Stimulated activated CD4-positive, alpha-beta T cell treated with anti-CD3 and anti-CD28 coated beads, TNF-alpha, amount 100 ng/mL, for 48 hours (primary cell): Measurements from ENCODE around the gene NTM.
"Not testable (repeated sequence)": the region's sequence is repeated elsewhere in the genome, so short reads cannot be mapped to it uniquely, and the experiment has no call there.

ENCODE experiments used
- DNase-seq, 3 donors: peaks; one replicate each; pipeline ENCODE4 v3.0.0-alpha.2; 2020; ENCODE audit warnings: low read depth in 3 of 3

Gene NTM

GRCh38 chr11:131893988-131894387 is 523.6 kb downstream of the NTM start:
- no peak for DNase-seq

GRCh38 chr11:131894615-131895544 is 524.5 kb downstream of the NTM start:
- DNase-seq, result no peak

- no peak for DNase-seq
These were observed 525.5 kb downstream of the NTM start for GRCh38 chr11:131895865-131896264.

- no peak for DNase-seq
These were observed 526.7 kb downstream of the NTM start for GRCh38 chr11:131896978-131897615.

GRCh38 chr11:131897956-131898355 is 527.5 kb downstream of the NTM start:
- DNase-seq, result no peak

GRCh38 chr11:131898949-131899348 is 528.5 kb downstream of the NTM start:
- no peak for DNase-seq

- no peak for DNase-seq
These were observed 529.6 kb downstream of the NTM start for GRCh38 chr11:131899950-131900580.

- no peak for DNase-seq
These were observed 532.0 kb downstream of the NTM start for GRCh38 chr11:131902421-131902820.

GRCh38 chr11:131903074-131903473 is 532.7 kb downstream of the NTM start:
- no peak for DNase-seq

- no peak for DNase-seq
These were observed 534.3 kb downstream of the NTM start for GRCh38 chr11:131904756-131905155.

GRCh38 chr11:131906963-131907362 is 536.5 kb downstream of the NTM start:
- no peak for DNase-seq

GRCh38 chr11:131907371-131907770 is 537.0 kb downstream of the NTM start:
- DNase-seq, result no peak

- no peak for DNase-seq
These were observed 537.9 kb downstream of the NTM start for GRCh38 chr11:131908316-131908715.

- no peak for DNase-seq
These were observed 539.2 kb downstream of the NTM start for GRCh38 chr11:131909426-131910177.

- DNase-seq, result no peak
These were observed 539.7 kb downstream of the NTM start for GRCh38 chr11:131910178-131910522.

GRCh38 chr11:131910523-131911387 is 540.3 kb downstream of the NTM start:
- no peak for DNase-seq

GRCh38 chr11:131911388-131912032 is 541.1 kb downstream of the NTM start:
- not testable (repeated sequence) for DNase-seq

GRCh38 chr11:131912134-131912533 is 541.7 kb downstream of the NTM start:
- no peak for DNase-seq

- no peak for DNase-seq
These were observed 542.9 kb downstream of the NTM start for GRCh38 chr11:131913267-131913666.

GRCh38 chr11:131914361-131914774 is 544.0 kb downstream of the NTM start:
- DNase-seq, result no peak
